Natural killer cell (primary cell): ENCODE results near the gene SPRY4. TPM values are rescaled to one million over a fixed set of nuclear protein-coding genes. Genes with fewer than 3 reads are reported as not detected.
A peak's percentile ranks its signal among the peaks of the same experiment; 100 is the strongest.

Experiments used
- ATAC-seq, 3 donors: fragments of 150-1000 bp in 2 of 3; fragments of 200-7000 bp in 1 of 3; cut with Tn5 transposase; 1 replicate in 1 of 3; 2 replicates in 2 of 3; pipeline ENCODE4 v1.10.0; 2021; ENCODE audit warnings: mild to moderate bottlenecking in 2 of 3, moderate library complexity in 2 of 3
- DNase-seq, 2 donors: peaks; one replicate each; pipeline versions ENCODE4 v3.0.0 to v3.0.0-alpha.2; 2013 to 2021; ENCODE audit warnings: mixed read lengths in 1 of 2
- H3K27ac ChIP-seq: one replicate; pipeline ENCODE4 v1.5.1; 2013; ENCODE audit warnings: mild to moderate bottlenecking, low read length
- H3K27me3 ChIP-seq: one replicate; pipeline ENCODE4 v1.6.1; 2013; ENCODE audit warnings: low read length; ENCODE audit not compliant: control insufficient read depth, insufficient read depth
- H3K36me3 ChIP-seq: one replicate; pipeline ENCODE4 v1.6.1; 2013; ENCODE audit warnings: low read length; ENCODE audit not compliant: control insufficient read depth, insufficient read depth
- H3K4me1 ChIP-seq: one replicate; pipeline ENCODE4 v1.6.1; 2013; ENCODE audit warnings: low read length; ENCODE audit not compliant: control insufficient read depth, insufficient read depth
- H3K4me3 ChIP-seq: one replicate; pipeline ENCODE4 v1.5.1; 2013; ENCODE audit warnings: low read length
- H3K9me3 ChIP-seq: one replicate; pipeline ENCODE4 v1.6.1; 2013; ENCODE audit warnings: low read length; ENCODE audit not compliant: control insufficient read depth, insufficient read depth
- H3K27ac Mint-ChIP-seq, 2 donors: one replicate each; pipeline ENCODE4 v1.8.0; 2022; ENCODE audit warnings: mild to moderate bottlenecking in 2 of 2, mixed read lengths in 2 of 2, moderate library complexity in 1 of 2
- H3K27me3 Mint-ChIP-seq, 2 donors: one replicate each; pipeline ENCODE4 v1.8.0; 2022; ENCODE audit warnings: low read depth in 2 of 2, mixed read lengths in 2 of 2
- H3K36me3 Mint-ChIP-seq: one replicate; pipeline ENCODE4 v1.8.0; 2022; ENCODE audit warnings: mixed read lengths
- H3K4me1 Mint-ChIP-seq, 2 donors: one replicate each; pipeline ENCODE4 v1.8.0; 2022; ENCODE audit warnings: mixed read lengths in 2 of 2
- H3K4me3 Mint-ChIP-seq: one replicate; pipeline ENCODE4 v1.8.0; 2022; ENCODE audit warnings: mild to moderate bottlenecking, moderate library complexity, mixed read lengths
- H3K9me3 Mint-ChIP-seq, 2 donors: one replicate each; pipeline ENCODE4 v1.8.0; 2022; ENCODE audit warnings: mixed read lengths in 2 of 2
- CTCF ChIP-seq: fragments of 200-600 bp; IDR thresholded peaks from one replicate; pipeline ENCODE4 v1.8.0; 2022; ENCODE audit warnings: antibody characterized with exemption
- WGBS: methylation state at CpG from one replicate; pipeline ENCODE4 v1.1.7; 2013; ENCODE audit warnings: missing lambda C conversion rate; ENCODE audit not compliant: insufficient coverage; 5-methylcytosine and 5-hydroxymethylcytosine counted together
- intact Hi-C: fragments of 100-400 bp; cut with micrococcal nuclease; formaldehyde crosslinking; loops from one replicate; pipeline ENCODE4 v1.14.2; 2022
- total RNA-seq, 4 donors: library from RNA; stranded (reverse); fragments of 120-200 nt in 1 of 4; gene quantifications; one replicate each; pipeline versions ENCODE4 v1.2.3 to v1.2.4, GENCODE V29; 2013 to 2022

The SPRY4 gene
- total RNA-seq, 3 donors from 2014 or later (not counting 1 experiment from before 2014, with no cell fraction given) = 0.20 to 1.3 (median 0.40) TPM

GRCh38 chr5:142290577-142291299 lies 34.1 kb downstream of the SPRY4 start:
- intact Hi-C loops = no loop called here
- no peaks in the 10 kb centered on the region for H3K27me3 ChIP-seq
- peaks cover 29 to 36% of the 10 kb centered on the region in 2 donors for H3K4me1 Mint-ChIP-seq
- H3K36me3 ChIP-seq = no peaks in the 10 kb centered on the region
- no peak overlapping the region for H3K4me3 ChIP-seq
- H3K9me3 ChIP-seq = no peaks in the 10 kb centered on the region
- H3K27me3 Mint-ChIP-seq = peaks cover 0 to 5% of the 10 kb centered on the region in 2 donors
- DNase-seq (no peak), ATAC-seq (no peak)
- H3K4me1 ChIP-seq = peaks cover 22% of the 10 kb centered on the region
- H3K4me3 Mint-ChIP-seq = no peak overlapping the region
- no peaks in the 10 kb centered on the region for H3K9me3 Mint-ChIP-seq
- no peak for TF ChIP-seq CTCF
- H3K27ac ChIP-seq = no peak overlapping the region
- H3K36me3 Mint-ChIP-seq = no peaks in the 10 kb centered on the region
- 73% methylated on average over 3 of the region's 5 CpGs for WGBS
- H3K27ac Mint-ChIP-seq = no peak overlapping the region

- no peak overlapping the region for H3K4me3 Mint-ChIP-seq
- no peak for ATAC-seq
- peaks cover 22 to 28% of the 10 kb centered on the region in 2 donors for H3K4me1 Mint-ChIP-seq
- 90% methylated on average over 11 of the region's 11 CpGs for WGBS
- TF ChIP-seq CTCF = no peak
- no peaks in the 10 kb centered on the region for H3K9me3 ChIP-seq
- H3K27me3 ChIP-seq = no peaks in the 10 kb centered on the region
- peaks cover 17% of the 10 kb centered on the region for H3K4me1 ChIP-seq
- no peaks in the 10 kb centered on the region for H3K36me3 Mint-ChIP-seq
- H3K4me3 ChIP-seq = no peak overlapping the region
- no peak overlapping the region for H3K27ac ChIP-seq
- intact Hi-C loops = no loop called here
- H3K9me3 Mint-ChIP-seq = no peaks in the 10 kb centered on the region
- no peaks in the 10 kb centered on the region for H3K36me3 ChIP-seq
- peaks cover 0 to 5% of the 10 kb centered on the region in 2 donors for H3K27me3 Mint-ChIP-seq
- H3K27ac Mint-ChIP-seq = no peak overlapping the region
- no peak for DNase-seq
Measured at GRCh38 chr5:142289708-142290576, 34.9 kb downstream of the SPRY4 start.

- peaks cover 20 to 22% of the 10 kb centered on the region in 2 donors for H3K4me1 Mint-ChIP-seq
- intact Hi-C loops = no loop called here
- peak overlapping the region in 1 of 2 donors; percentile 65 for H3K27ac Mint-ChIP-seq
- 87% methylated on average over 5 of the region's 5 CpGs for whole genome bisulfite sequencing
- Histone ChIP-seq H3K9me3 (no peaks in the 10 kb centered on the region), H3K4me1 (peaks cover 17% of the 10 kb centered on the region), H3K36me3 (no peaks in the 10 kb centered on the region), H3K27me3 (no peaks in the 10 kb centered on the region), H3K4me3 (no peak overlapping the region), H3K27ac (no peak overlapping the region)
- no peaks in the 10 kb centered on the region for H3K36me3 Mint-ChIP-seq
- ATAC-seq (peak in 2 of 3 donors; percentile 42 to 53), DNase-seq (no peak)
- H3K4me3 Mint-ChIP-seq = no peak overlapping the region
- no peaks in the 10 kb centered on the region for H3K9me3 Mint-ChIP-seq
- peaks cover 0 to 5% of the 10 kb centered on the region in 2 donors for H3K27me3 Mint-ChIP-seq
- no peak for TF ChIP-seq CTCF
Measured at GRCh38 chr5:142287973-142288313, 36.9 kb downstream of the SPRY4 start.
